Fibroblast of pulmonary artery (primary cell): ENCODE data around the gene PTPRM.

ENCODE experiments used
- DNase-seq: peaks from one replicate; pipeline ENCODE4 v3.0.0-alpha.2; 2010; ENCODE audit warnings: low read depth
- H3K4me3 ChIP-seq: replicated peaks from 2 replicates; pipeline ENCODE4 v1.5.1; 2011; ENCODE audit warnings: low read depth, mild to moderate bottlenecking, control low read depth, low read length, moderate library complexity
- CTCF ChIP-seq: IDR thresholded peaks from 2 replicates; pipeline ENCODE4 v1.5.1; 2011; ENCODE audit warnings: mild to moderate bottlenecking, control low read depth, low read length, inconsistent platforms; ENCODE audit errors: missing control alignments

Gene PTPRM

GRCh38 chr18:8358033-8358765, 791.1 kb downstream of the PTPRM start:
- TF ChIP-seq CTCF = no peak
- H3K4me3 ChIP-seq = no peak overlapping the region
- no peak for DNase-seq

GRCh38 chr18:8359076-8359475, 792.0 kb downstream of the PTPRM start:
- TF ChIP-seq CTCF = no peak
- no peak for DNase-seq
- no peak overlapping the region for H3K4me3 ChIP-seq

- DNase-seq = no peak
- TF ChIP-seq CTCF = no peak
- no peak overlapping the region for H3K4me3 ChIP-seq
Measured at GRCh38 chr18:8359481-8359880, 792.4 kb downstream of the PTPRM start.

- TF ChIP-seq CTCF = no peak
- no peak for DNase-seq
- H3K4me3 ChIP-seq = no peak overlapping the region
Measured at GRCh38 chr18:8361941-8362471, 794.9 kb downstream of the PTPRM start.

- H3K4me3 ChIP-seq = no peak overlapping the region
- no peak for DNase-seq
- TF ChIP-seq CTCF = no peak
Measured at GRCh38 chr18:8362863-8363262, 795.7 kb downstream of the PTPRM start.

- DNase-seq = no peak
- no peak for TF ChIP-seq CTCF
- H3K4me3 ChIP-seq = no peak overlapping the region
Measured at GRCh38 chr18:8364385-8364784, 797.3 kb downstream of the PTPRM start.

GRCh38 chr18:8365006-8365405, 797.9 kb downstream of the PTPRM start:
- TF ChIP-seq CTCF = no peak
- H3K4me3 ChIP-seq = no peak overlapping the region
- no peak for DNase-seq
